ENCODE data around the gene TUBA8.
"Not testable (repeated sequence)": the region's sequence is repeated elsewhere in the genome, so short reads cannot be mapped to it uniquely, and the experiment has no call there.

The TUBA8 gene

GRCh38 chr22:18170284-18170683 lies 59.7 kb downstream of the TUBA8 start:
- not testable (repeated sequence) for H3K27ac ChIP-seq (ENCODE audit: low read length); H4K20me1 ChIP-seq (ENCODE audit: insufficient read depth, low read length); H3K4me1 ChIP-seq (ENCODE audit: insufficient read depth, low read length); H3K9me3 ChIP-seq (ENCODE audit: insufficient read depth, low read length, severe bottlenecking); H3K79me2 ChIP-seq (ENCODE audit: insufficient read depth, low read length); H3K4me3 ChIP-seq (ENCODE audit: low read depth in 1 of 2, low read length in 2 of 2); H3K9ac ChIP-seq (ENCODE audit: low read depth, low read length); ATAC-seq (ENCODE audit: insufficient read depth, low read depth); H2AFZ ChIP-seq (ENCODE audit: low read depth, low read length); DNase-seq; H3K4me2 ChIP-seq (ENCODE audit: insufficient read depth, low read length); H3K36me3 ChIP-seq (ENCODE audit: insufficient read depth, low read length); H3K27me3 ChIP-seq (ENCODE audit: insufficient read depth, low read length, poor library complexity)

- H3K36me3 ChIP-seq (ENCODE audit: insufficient read depth, low read length); H3K4me2 ChIP-seq (ENCODE audit: insufficient read depth, low read length); H4K20me1 ChIP-seq (ENCODE audit: insufficient read depth, low read length); H3K4me1 ChIP-seq (ENCODE audit: insufficient read depth, low read length); H2AFZ ChIP-seq (ENCODE audit: low read depth, low read length); H3K79me2 ChIP-seq (ENCODE audit: insufficient read depth, low read length); H3K27ac ChIP-seq (ENCODE audit: low read length); H3K9ac ChIP-seq (ENCODE audit: low read depth, low read length); H3K27me3 ChIP-seq (ENCODE audit: insufficient read depth, low read length, poor library complexity); H3K9me3 ChIP-seq (ENCODE audit: insufficient read depth, low read length, severe bottlenecking); ATAC-seq (ENCODE audit: insufficient read depth, low read depth); H3K4me3 ChIP-seq (ENCODE audit: low read depth in 1 of 2, low read length in 2 of 2); DNase-seq: not testable (repeated sequence)
Observed at GRCh38 chr22:18172203-18172602, 61.6 kb downstream of the TUBA8 start.

DNA sequence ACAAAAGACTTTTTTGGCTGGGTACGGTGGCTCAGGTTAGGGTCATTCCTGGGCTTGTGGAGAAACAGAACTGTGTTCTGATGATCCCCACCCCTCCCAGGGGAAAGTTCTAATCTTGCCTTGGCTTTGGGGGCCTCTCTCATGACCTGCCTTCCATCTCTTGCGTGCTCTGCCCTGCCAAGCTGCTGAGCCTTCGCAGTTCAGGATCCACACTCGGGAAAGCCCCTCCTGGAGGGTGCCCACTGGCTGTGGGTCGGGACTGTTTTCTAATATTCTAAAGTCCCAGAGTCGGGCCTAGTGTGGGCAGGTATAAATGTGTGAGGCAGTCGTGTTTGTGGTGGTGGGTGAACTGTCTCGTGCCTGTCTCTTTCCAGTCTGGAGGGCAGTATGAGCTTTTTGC lies 62.2 kb downstream of the TUBA8 start:
- not testable (repeated sequence) for H3K9ac ChIP-seq (ENCODE audit: low read depth, low read length)

DNA sequence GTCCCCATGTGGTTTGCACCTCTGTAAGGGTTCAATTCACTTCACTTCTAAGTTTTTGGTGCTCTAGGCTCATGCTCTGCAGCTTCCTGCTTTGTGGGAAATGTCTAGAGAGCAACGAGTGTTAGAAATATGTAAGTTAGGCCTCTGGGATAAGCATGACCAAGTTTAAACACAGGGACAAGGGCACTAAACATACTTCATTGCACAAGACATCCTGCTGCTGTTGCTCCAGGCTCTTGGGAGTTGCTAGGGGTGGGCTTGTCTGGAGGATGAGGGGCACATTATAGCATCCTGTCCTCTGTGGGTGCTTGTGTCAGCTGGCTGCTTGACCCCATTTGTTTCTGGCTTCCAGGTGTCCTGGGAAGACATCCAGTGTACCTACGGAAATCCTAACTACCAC lies 62.8 kb downstream of the TUBA8 start:
- not testable (repeated sequence) for H2AFZ ChIP-seq (ENCODE audit: low read depth, low read length); H3K27ac ChIP-seq (ENCODE audit: low read length); H3K9me3 ChIP-seq (ENCODE audit: insufficient read depth, low read length, severe bottlenecking); H3K27me3 ChIP-seq (ENCODE audit: insufficient read depth, low read length, poor library complexity); H3K4me2 ChIP-seq (ENCODE audit: insufficient read depth, low read length); ATAC-seq (ENCODE audit: insufficient read depth, low read depth); H3K9ac ChIP-seq (ENCODE audit: low read depth, low read length); H3K79me2 ChIP-seq (ENCODE audit: insufficient read depth, low read length); H4K20me1 ChIP-seq (ENCODE audit: insufficient read depth, low read length); H3K36me3 ChIP-seq (ENCODE audit: insufficient read depth, low read length); H3K4me1 ChIP-seq (ENCODE audit: insufficient read depth, low read length); DNase-seq; H3K4me3 ChIP-seq (ENCODE audit: low read depth in 1 of 2, low read length in 2 of 2)

More for the DNA sequence above, 62.2 kb downstream of the TUBA8 start:
- not testable (repeated sequence) for H3K9me3 ChIP-seq (ENCODE audit: insufficient read depth, low read length, severe bottlenecking); H3K4me3 ChIP-seq (ENCODE audit: low read depth in 1 of 2, low read length in 2 of 2); H3K27ac ChIP-seq (ENCODE audit: low read length); H3K36me3 ChIP-seq (ENCODE audit: insufficient read depth, low read length); H2AFZ ChIP-seq (ENCODE audit: low read depth, low read length); H3K27me3 ChIP-seq (ENCODE audit: insufficient read depth, low read length, poor library complexity); H3K4me1 ChIP-seq (ENCODE audit: insufficient read depth, low read length); H3K4me2 ChIP-seq (ENCODE audit: insufficient read depth, low read length); ATAC-seq (ENCODE audit: insufficient read depth, low read depth); H4K20me1 ChIP-seq (ENCODE audit: insufficient read depth, low read length); H3K79me2 ChIP-seq (ENCODE audit: insufficient read depth, low read length); DNase-seq

All from DND-41 (cell line).